GM12878 (cell line): Measurements from ENCODE around the gene VPS26B. TPM values are rescaled to one million over a fixed set of nuclear protein-coding genes. Genes with fewer than 3 reads are reported as not detected.

Experiments
- ATAC-seq: fragments of 200-7000 bp; cut with Tn5 transposase; 3 replicates; pipeline ENCODE4 v1.9.1; 2020; ENCODE audit warnings: mild to moderate bottlenecking, moderate library complexity
- BruUV-seq: library from RNA; stranded (reverse); fragments of 400-500 nt; replicated peaks from 2 replicates; lab custom pipeline; 2021; lab: Mats Ljungman, UMichigan
- CTCF ChIA-PET: fragments of 300-600 bp; sonication (Branson Sonifier 250); formaldehyde crosslinking; extraction: SDS; loops from one replicate; lab custom pipeline; 2021; ENCODE audit warnings: inconsistent platforms; lab: Yijun Ruan, JAX
- POLR2A ChIA-PET: fragments of 350-600 bp; formaldehyde crosslinking; extraction: SDS; loops from one replicate; lab custom pipeline; 2021; ENCODE audit warnings: inconsistent platforms; lab: Charles Lee
- RAD21 ChIA-PET: fragments of 300-600 bp; sonication (Branson Sonifier 250); formaldehyde crosslinking; loops from one replicate; lab custom pipeline; 2023; ENCODE audit warnings: antibody characterized with exemption; ENCODE audit not compliant: unreplicated experiment; lab: Charles Lee
- SMC1A ChIA-PET: fragments of 300-600 bp; sonication (Branson Sonifier 250); formaldehyde crosslinking; loops from one replicate; lab custom pipeline; 2023; ENCODE audit not compliant: unreplicated experiment, uncharacterized antibody; lab: Charles Lee
- DNase-seq: peaks from one replicate; pipeline ENCODE4 v3.0.0-alpha.2; 2011; ENCODE audit warnings: low read depth, low spot score
- FAIRE-seq: peaks from 3 replicates; lab custom pipeline; 2011; peaks lifted over from hg19 to GRCh38; lab: Jason Lieb, UNC
- H2AFZ ChIP-seq: 2 replicates; pipeline ENCODE4 v1.6.0; 2011; ENCODE audit warnings: low read depth, low read length, control low read depth; ENCODE audit not compliant: control insufficient read depth
- H3K27ac ChIP-seq: 2 replicates; pipeline ENCODE4 v1.5.1; 2011; ENCODE audit warnings: control low read depth; ENCODE audit not compliant: control insufficient read depth, insufficient read depth
- H3K27me3 ChIP-seq, 2 experiments: replicated peaks in 1 of 2; 2 replicates each; pipeline versions ENCODE4 v1.6.0 to v1.6.1; 2011; ENCODE audit warnings: low read length in 1 of 2; ENCODE audit not compliant: control insufficient read depth in 2 of 2, insufficient read depth in 2 of 2
- H3K36me3 ChIP-seq, 2 experiments: 2 replicates each; pipeline ENCODE4 v1.5.1; 2011; ENCODE audit warnings: low read length in 1 of 2; ENCODE audit not compliant: control insufficient read depth in 2 of 2, insufficient read depth in 2 of 2
- H3K4me1 ChIP-seq: 2 replicates; pipeline ENCODE4 v1.6.1; 2011; ENCODE audit warnings: mild to moderate bottlenecking, low read length, moderate library complexity, mixed read lengths; ENCODE audit not compliant: control insufficient read depth, insufficient read depth
- H3K4me2 ChIP-seq: 2 replicates; pipeline ENCODE4 v1.6.0; 2011; ENCODE audit warnings: control low read depth; ENCODE audit not compliant: control insufficient read depth, insufficient read depth
- H3K4me3 ChIP-seq: fragments of 200-600 bp; sonication (generic); 2 replicates; pipeline ENCODE4 v1.5.1; 2016
- H3K79me2 ChIP-seq: 2 replicates; pipeline ENCODE4 v1.6.0; 2011; ENCODE audit warnings: low read length; ENCODE audit not compliant: control insufficient read depth, insufficient read depth
- H3K9ac ChIP-seq: 2 replicates; pipeline ENCODE4 v1.8.0; 2011; ENCODE audit warnings: low read length, control low read depth, mixed read lengths; ENCODE audit not compliant: control insufficient read depth, insufficient read depth
- H3K9me3 ChIP-seq: replicated peaks from 3 replicates; pipeline ENCODE4 v1.5.1; 2011; ENCODE audit warnings: mild to moderate bottlenecking, low read length; ENCODE audit not compliant: control insufficient read depth, insufficient read depth
- H4K20me1 ChIP-seq: 2 replicates; pipeline ENCODE4 v1.6.0; 2011; ENCODE audit not compliant: control insufficient read depth, insufficient read depth
- BHLHE40 ChIP-seq, 2 experiments: fragments of 450-650 bp in 1 of 2; IDR thresholded peaks; 2 replicates each; pipeline ENCODE4 v1.6.1; 2011 to 2017; ENCODE audit warnings: low read depth in 2 of 2, borderline replicate concordance in 1 of 2, improper control_type of control experiment in 1 of 2, low read length in 1 of 2, mild to moderate bottlenecking in 1 of 2
- BRCA1 ChIP-seq: IDR thresholded peaks from 2 replicates; pipeline ENCODE4 v1.6.1; 2011; ENCODE audit warnings: low read depth, low read length, improper control_type of control experiment
- CHD4 ChIP-seq: fragments of 200-600 bp; sonication (generic); IDR thresholded peaks from 2 replicates; pipeline ENCODE4 v1.6.1; 2016; ENCODE audit warnings: mild to moderate bottlenecking
- CREM ChIP-seq: IDR thresholded peaks from 2 replicates; pipeline ENCODE4 v1.6.1; 2014; ENCODE audit warnings: antibody characterized with exemption, low read depth
- EGR1 ChIP-seq, 2 experiments: IDR thresholded peaks; 1 replicate in 1 of 2; 2 replicates in 1 of 2; pipeline ENCODE4 v1.6.1; 2011 to 2012; ENCODE audit warnings: low read depth in 2 of 2, low read length in 2 of 2, borderline replicate concordance in 1 of 2, mild to moderate bottlenecking in 1 of 2, moderate library complexity in 1 of 2
- EP300 ChIP-seq, 2 experiments: fragments of 150-350 bp in 1 of 2; IDR thresholded peaks; 2 replicates each; pipeline ENCODE4 v1.6.1; 2011 to 2012; ENCODE audit warnings: low read depth in 2 of 2, low read length in 2 of 2, borderline replicate concordance in 1 of 2, improper control_type of control experiment in 1 of 2, inconsistent platforms in 1 of 2; ENCODE audit not compliant: control insufficient read depth in 1 of 2
- HDAC2 ChIP-seq: fragments of 200-600 bp; sonication (generic); IDR thresholded peaks from 2 replicates; pipeline ENCODE4 v1.6.1; 2017
- JUNB ChIP-seq: IDR thresholded peaks from 2 replicates; pipeline ENCODE4 v1.6.1; 2016; ENCODE audit warnings: antibody characterized with exemption, mild to moderate bottlenecking
- NFYB ChIP-seq: IDR thresholded peaks from 2 replicates; pipeline ENCODE4 v1.6.1; 2011; ENCODE audit warnings: low read depth, mild to moderate bottlenecking, low read length, improper control_type of control experiment, moderate library complexity; ENCODE audit not compliant: insufficient read depth
- NR2F1 ChIP-seq: fragments of 450-650 bp; conservative IDR thresholded peaks from 2 replicates; pipeline ENCODE4 v1.6.1; 2017; ENCODE audit warnings: mild to moderate bottlenecking
- SMARCA5 ChIP-seq: fragments of 450-650 bp; IDR thresholded peaks from 2 replicates; pipeline ENCODE4 v1.6.1; 2017; ENCODE audit warnings: mild to moderate bottlenecking
- SPI1 ChIP-seq: IDR thresholded peaks from 2 replicates; pipeline ENCODE4 v1.6.1; 2011; ENCODE audit warnings: low read depth, mild to moderate bottlenecking, low read length, moderate library complexity, borderline replicate concordance; ENCODE audit not compliant: insufficient read depth
- SREBF1 ChIP-seq: IDR thresholded peaks from 2 replicates; pipeline ENCODE4 v1.6.1; 2012; ENCODE audit warnings: mild to moderate bottlenecking, low read length
- TBL1XR1 ChIP-seq: IDR thresholded peaks from 2 replicates; pipeline ENCODE4 v1.6.1; 2012; ENCODE audit warnings: low read depth, low read length, improper control_type of control experiment
- TCF3 ChIP-seq: IDR thresholded peaks from 2 replicates; pipeline ENCODE4 v1.6.1; 2012; ENCODE audit warnings: low read depth, mild to moderate bottlenecking, low read length, borderline replicate concordance; ENCODE audit not compliant: insufficient read depth
- ZNF274 ChIP-seq: IDR thresholded peaks from one replicate; pipeline ENCODE4 v1.8.0; 2011; ENCODE audit not compliant: insufficient read length, insufficient read depth
- ZSCAN29 ChIP-seq: fragments of 450-650 bp; IDR thresholded peaks from 2 replicates; pipeline ENCODE4 v1.6.1; 2017; ENCODE audit warnings: mild to moderate bottlenecking, moderate library complexity
- WGBS: methylation state at CpG from one replicate; pipeline ENCODE4 v1.1.6; 2016; ENCODE audit warnings: low lambda C conversion rate; ENCODE audit not compliant: insufficient replicate concordance, insufficient coverage; ENCODE audit errors: missing lambda C conversion rate; 5-methylcytosine and 5-hydroxymethylcytosine counted together
- in situ Hi-C: fragments of 300-500 bp; cut with MboI; formaldehyde crosslinking; loops from 9 replicates; pipeline ENCODE4 v1.14.3; 2018; ENCODE audit warnings: mixed read lengths
- intact Hi-C: fragments of 100-400 bp; cut with micrococcal nuclease; formaldehyde crosslinking; loops from one replicate; pipeline ENCODE4 v1.14.2; 2022; ENCODE audit not compliant: unreplicated experiment
- polyA plus RNA-seq, 11 experiments: library from polyadenylated mRNA; depleted of rRNA in 4 of 11; unstranded in 6 of 11; stranded (reverse) in 5 of 11; fragments of >200 nt; fragmentation: Nextera tagmentation in 4 of 11; fragmentation: Illumina TruSeq in 1 of 11; extraction: Ambion mirVana in 4 of 11; extraction: Trizol in 1 of 11; gene quantifications; 1 replicate in 1 of 11; 2 replicates in 10 of 11; pipeline versions ENCODE4 v1.2.1 to v1.2.3, GENCODE V29; 2011 to 2016; ENCODE audit warnings: inconsistent platforms in 2 of 11, missing spikeins in 2 of 11, low read depth in 1 of 11
- total RNA-seq, 4 experiments: library from RNA; depleted of rRNA in 3 of 4; stranded (reverse); fragments of >200 nt in 3 of 4; fragmentation: Illumina TruSeq in 1 of 4; extraction: Trizol in 1 of 4; gene quantifications; 2 replicates each; pipeline versions ENCODE4 v1.2.1 to v1.2.3, GENCODE V29; 2013 to 2021

The VPS26B gene
- total and polyA plus RNA-seq, 10 of the 15 experiments (the other 5 are each of a cell fraction or from before 2014, with no cell fraction given): 1.6 to 26.9 (median 13.3) TPM

GRCh38 chr11:134176284-134176683, 48.2 kb upstream of the VPS26B start:
- FAIRE-seq: no peak
- RAD21 ChIA-PET: no interaction called here
- Histone ChIP-seq H3K4me2 (no peak overlapping the region), H3K4me1 (no peaks in the 10 kb centered on the region), H3K9me3 (no peaks in the 10 kb centered on the region), H2AFZ (no peak overlapping the region), H3K79me2 (no peaks in the 10 kb centered on the region), H3K9ac (no peak overlapping the region), H3K4me3 (no peak overlapping the region), H3K27ac (no peak overlapping the region), H3K36me3 (peaks cover 25 to 36% of the 10 kb centered on the region in 2 experiments), H3K27me3 (no peaks in the 10 kb centered on the region), H4K20me1 (no peaks in the 10 kb centered on the region)
- no peak for DNase-seq
- in situ Hi-C loops (no loop called here), intact Hi-C loops (no loop called here)
- POLR2A ChIA-PET: no interaction called here
- TF ChIP-seq JUNB: no peak
- TF ChIP-seq NFYB: no peak
- TF ChIP-seq BRCA1: no peak
- no peak for TF ChIP-seq ZSCAN29
- no peak for TF ChIP-seq SMARCA5
- no peak for TF ChIP-seq ZNF274
- TF ChIP-seq SPI1: no peak
- TF ChIP-seq TBL1XR1: no peak
- TF ChIP-seq NR2F1: no peak
- TF ChIP-seq HDAC2: no peak
- TF ChIP-seq SREBF1: no peak
- no peak for TF ChIP-seq EP300 (IDR thresholded peaks at IDR 0.05; ENCODE audit: borderline replicate concordance in 1 of 2, control insufficient read depth in 1 of 2, low read depth in 2 of 2, low read length in 2 of 2)
- TF ChIP-seq TCF3: no peak
- TF ChIP-seq CHD4: no peak
- no peak for TF ChIP-seq CREM
- TF ChIP-seq BHLHE40 (IDR thresholded peaks at IDR 0.05; ENCODE audit: borderline replicate concordance in 1 of 2, low read depth in 2 of 2, low read length in 1 of 2): no peak
- TF ChIP-seq EGR1 (IDR thresholded peaks at IDR 0.05; ENCODE audit: borderline replicate concordance in 1 of 2, low read depth in 2 of 2, low read length in 2 of 2): no peak
- over 99% methylated on average over 13 of the region's 13 CpGs for WGBS
- CTCF ChIA-PET: no interaction called here
- SMC1A ChIA-PET: no interaction called here
- BruUV-seq: no TSS peak
- ATAC-seq: no peak
